ENCODE measurements around the gene LZIC. TPM values are rescaled to one million over a fixed set of nuclear protein-coding genes. Genes with fewer than 3 reads are reported as not detected.

Gene LZIC
- total RNA-seq, result 10 to 100 TPM; 27.7 to 40.0 TPM
- polyA plus RNA-seq (2013, experiment 1 of 2), result 35.3 TPM
- 36.4 TPM for polyA plus RNA-seq (2013, experiment 2 of 2)
- long read RNA-seq, experiment 1, transcript LZIC-203 (7 exons, 1,405 nt), result major isoform, 6 of 18 reads
- long read RNA-seq, experiment 1, partial matches to known transcripts, result 1 of 18 reads
- long read RNA-seq, experiment 1, other reads (novel, unspliced or antisense), result 8 of 18 reads
- long read RNA-seq, experiment 2, transcript LZIC-203 (7 exons, 1,405 nt), result minor isoform, 5 of 22 reads
- long read RNA-seq, experiment 2, transcript LZIC-202 (8 exons, 2,281 nt), result major isoform, 10 of 22 reads
- long read RNA-seq, experiment 2, partial matches to known transcripts, result 0 of 22 reads
- long read RNA-seq, experiment 2, other reads (novel, unspliced or antisense), result 4 of 22 reads
- long read RNA-seq, experiment 3, transcript LZIC-201 (8 exons, 945 nt), result minor isoform, 8 of 37 reads
- long read RNA-seq, experiment 3, transcript LZIC-202 (8 exons, 2,281 nt), result major isoform, 14 of 37 reads
- long read RNA-seq, experiment 3, partial matches to known transcripts, result 2 of 37 reads
- long read RNA-seq, experiment 3, other reads (novel, unspliced or antisense), result 10 of 37 reads
- long read RNA-seq, experiment 4, transcript LZIC-203 (7 exons, 1,405 nt), result minor isoform, 8 of 75 reads
- long read RNA-seq, experiment 4, transcript LZIC-201 (8 exons, 945 nt), result minor isoform, 16 of 75 reads
- long read RNA-seq, experiment 4, transcript LZIC-202 (8 exons, 2,281 nt), result major isoform, 21 of 75 reads
- long read RNA-seq, experiment 4, partial matches to known transcripts, result 21 of 75 reads
- long read RNA-seq, experiment 4, other reads (novel, unspliced or antisense), result 9 of 75 reads

- Mint-ChIP-seq H3K27ac (peak within 1 kb of the TSS; percentile 97), H3K4me3 (peak within 1 kb of the TSS; percentile 82), H3K36me3 (ENCODE audit: low read depth) (peaks cover 17% of the 10 kb centered on the region), H3K4me1 (peaks cover 5% of the 10 kb centered on the region), H3K27me3 (ENCODE audit: insufficient read depth) (no peaks in the 10 kb centered on the region), H3K9me3 (no peaks in the 10 kb centered on the region)
- no peaks in the 10 kb centered on the region for H3K4me1 ChIP-seq (ENCODE audit: control insufficient read depth, insufficient read depth, low read length)
- H3K4me3 ChIP-seq (ENCODE audit: low read length), result peak within 1 kb of the TSS; percentile 99
- WGBS, 2 experiments (ENCODE audit: insufficient coverage in 1 of 2, insufficient read length in 1 of 2), result 0 to 1% methylated on average over 20 to 53 of the region's 53 CpGs
- no peaks in the 10 kb centered on the region for H3K36me3 ChIP-seq (ENCODE audit: control insufficient read depth, insufficient read depth, low read length)
- peak within 1 kb of the TSS; percentile 88 for H3K9ac ChIP-seq (ENCODE audit: extremely low read depth, low read length, poor library complexity, severe bottlenecking)
- TF ChIP-seq CTCF (conservative IDR thresholded peaks at IDR 0.05), result no peak
- no peaks in the 10 kb centered on the region for H3K27me3 ChIP-seq (ENCODE audit: control insufficient read depth, insufficient read depth, low read length, poor library complexity, severe bottlenecking)
- peak within 1 kb of the TSS; percentile 63 for H3K27ac ChIP-seq (ENCODE audit: low read depth, low read length)
- no peaks in the 10 kb centered on the region for H3K9me3 ChIP-seq (ENCODE audit: control insufficient read depth, low read length)
- peak; percentile 97 for DNase-seq
These were observed at the start of gene LZIC, which contains the start of gene NMNAT1 for GRCh38 chr1:9942939-9943788. Gene LZIC, minus strand, starts transcription at chr1:9943391. Its CDS starts 6,772 bp downstream, at chr1:9936619. Gene NMNAT1, plus strand, starts transcription at chr1:9943475. Its CDS starts 28,599 bp downstream, at chr1:9972074.

- no peak overlapping the region for H3K4me3 Mint-ChIP-seq
- H3K27me3 Mint-ChIP-seq (ENCODE audit: insufficient read depth), result peaks cover 24% of the 10 kb centered on the region
- Histone ChIP-seq H3K27ac (ENCODE audit: low read depth, low read length) (no peak overlapping the region), H3K9ac (ENCODE audit: extremely low read depth, low read length, poor library complexity, severe bottlenecking) (no peak overlapping the region), H3K27me3 (ENCODE audit: control insufficient read depth, insufficient read depth, low read length, poor library complexity, severe bottlenecking) (peaks cover 23% of the 10 kb centered on the region), H3K4me3 (ENCODE audit: low read length) (no peak overlapping the region), H3K36me3 (ENCODE audit: control insufficient read depth, insufficient read depth, low read length) (no peaks in the 10 kb centered on the region), H3K9me3 (ENCODE audit: control insufficient read depth, low read length) (no peaks in the 10 kb centered on the region), H3K4me1 (ENCODE audit: control insufficient read depth, insufficient read depth, low read length) (no peaks in the 10 kb centered on the region)
- DNase-seq, result no peak
- H3K9me3 Mint-ChIP-seq, result no peaks in the 10 kb centered on the region
- no peaks in the 10 kb centered on the region for H3K36me3 Mint-ChIP-seq (ENCODE audit: low read depth)
- H3K4me1 Mint-ChIP-seq, result peaks cover 5% of the 10 kb centered on the region
- WGBS, 2 experiments (ENCODE audit: insufficient coverage in 1 of 2, insufficient read length in 1 of 2), result 92 to 95% methylated on average over 5 of the region's 5 CpGs
- no peak overlapping the region for H3K27ac Mint-ChIP-seq
- no peak for TF ChIP-seq CTCF (conservative IDR thresholded peaks at IDR 0.05)
These were observed 49.7 kb upstream of the LZIC start for GRCh38 chr1:9992910-9993309.

- no peaks in the 10 kb centered on the region for H3K36me3 ChIP-seq (ENCODE audit: control insufficient read depth, insufficient read depth, low read length)
- 90 to 100% methylated on average over 1 to 2 of the region's 2 CpGs for WGBS, 2 experiments (ENCODE audit: insufficient coverage in 1 of 2, insufficient read length in 1 of 2)
- no peak for TF ChIP-seq CTCF (conservative IDR thresholded peaks at IDR 0.05)
- no peak overlapping the region for H3K9ac ChIP-seq (ENCODE audit: extremely low read depth, low read length, poor library complexity, severe bottlenecking)
- H3K4me1 ChIP-seq (ENCODE audit: control insufficient read depth, insufficient read depth, low read length), result no peaks in the 10 kb centered on the region
- H3K27me3 ChIP-seq (ENCODE audit: control insufficient read depth, insufficient read depth, low read length, poor library complexity, severe bottlenecking), result peaks cover 3% of the 10 kb centered on the region
- no peaks in the 10 kb centered on the region for H3K9me3 Mint-ChIP-seq
- no peaks in the 10 kb centered on the region for H3K9me3 ChIP-seq (ENCODE audit: control insufficient read depth, low read length)
- H3K27ac Mint-ChIP-seq, result no peak overlapping the region
- no peak overlapping the region for H3K4me3 ChIP-seq (ENCODE audit: low read length)
- H3K36me3 Mint-ChIP-seq (ENCODE audit: low read depth), result no peaks in the 10 kb centered on the region
- peaks cover 10% of the 10 kb centered on the region for H3K27me3 Mint-ChIP-seq (ENCODE audit: insufficient read depth)
- H3K4me3 Mint-ChIP-seq, result no peak overlapping the region
- no peaks in the 10 kb centered on the region for H3K4me1 Mint-ChIP-seq
- no peak for DNase-seq
- H3K27ac ChIP-seq (ENCODE audit: low read depth, low read length), result no peak overlapping the region
These were observed 47.8 kb upstream of the LZIC start for GRCh38 chr1:9990944-9991343.

All from endodermal cell (in vitro differentiated cells).